PC-3 (cell line): ENCODE results near the gene SEC14L2. TPM values are rescaled to one million over a fixed set of nuclear protein-coding genes. Genes with fewer than 3 reads are reported as not detected.
"Not testable (repeated sequence)": the region's sequence is repeated elsewhere in the genome, so short reads cannot be mapped to it uniquely, and the experiment has no call there.

Experiments
- ATAC-seq: fragments of 200-7000 bp; cut with Tn5 transposase; 2 replicates; pipeline ENCODE4 v1.9.1; 2020; ENCODE audit warnings: mild to moderate bottlenecking, moderate library complexity
- BruUV-seq: library from RNA; stranded (reverse); fragments of 400-500 nt; replicated peaks from 2 replicates; lab custom pipeline; 2021; lab: Mats Ljungman, UMichigan
- CTCF ChIA-PET: fragments of 300-600 bp; sonication (Branson Sonifier 250); formaldehyde crosslinking; loops from one replicate; lab custom pipeline; 2022; ENCODE audit warnings: antibody characterized with exemption; lab: Charles Lee
- POLR2A ChIA-PET: fragments of 300-600 bp; sonication (Branson Sonifier 250); formaldehyde crosslinking; loops from one replicate; lab custom pipeline; 2022; ENCODE audit warnings: antibody characterized with exemption; ENCODE audit not compliant: unreplicated experiment; lab: Charles Lee
- DNase-seq: peaks from one replicate; pipeline ENCODE4 v3.0.0-alpha.2; 2015
- H2AFZ ChIP-seq: fragments of 300-600 bp; sonication (generic); 2 replicates; pipeline ENCODE4 v1.6.0; 2016; ENCODE audit warnings: antibody characterized with exemption, low read length
- H3F3A ChIP-seq: fragments of 300-600 bp; sonication (generic); one replicate; pipeline ENCODE4 v1.6.0; 2017; ENCODE audit warnings: antibody characterized with exemption, low read length, control low read depth, mild to moderate bottlenecking; ENCODE audit not compliant: unreplicated experiment
- H3K27ac ChIP-seq: fragments of 300-600 bp; sonication (generic); 2 replicates; pipeline ENCODE4 v1.5.1; 2016; ENCODE audit warnings: mild to moderate bottlenecking, low read length
- H3K27me3 ChIP-seq: fragments of 300-600 bp; sonication (generic); 2 replicates; pipeline ENCODE4 v1.6.1; 2016; ENCODE audit warnings: low read length, mixed read lengths
- H3K36me3 ChIP-seq: fragments of 300-600 bp; sonication (generic); 2 replicates; pipeline ENCODE4 v1.6.1; 2016; ENCODE audit warnings: low read depth, mixed run types, low read length, mixed read lengths
- H3K4me1 ChIP-seq: fragments of 300-600 bp; sonication (generic); 2 replicates; pipeline ENCODE4 v1.5.1; 2016; ENCODE audit warnings: low read length; ENCODE audit not compliant: insufficient read depth
- H3K4me2 ChIP-seq: fragments of 300-600 bp; sonication (generic); 2 replicates; pipeline ENCODE4 v1.6.0; 2016; ENCODE audit warnings: low read length
- H3K4me3 ChIP-seq: fragments of 300-600 bp; sonication (generic); 2 replicates; pipeline ENCODE4 v1.5.1; 2016; ENCODE audit warnings: mild to moderate bottlenecking, low read length, mixed read lengths
- H3K79me2 ChIP-seq: fragments of 300-600 bp; sonication (generic); 2 replicates; pipeline ENCODE4 v1.6.1; 2017; ENCODE audit warnings: low read length, mixed read lengths
- H3K9ac ChIP-seq: fragments of 300-600 bp; sonication (generic); 2 replicates; pipeline ENCODE4 v1.6.0; 2016; ENCODE audit warnings: mild to moderate bottlenecking, low read length
- H3K9me2 ChIP-seq: fragments of 300-600 bp; sonication (generic); replicated peaks from 2 replicates; pipeline ENCODE4 v1.6.1; 2016; ENCODE audit warnings: mixed run types, low read length, mixed read lengths
- H3K9me3 ChIP-seq: fragments of 300-600 bp; sonication (generic); 2 replicates; pipeline ENCODE4 v1.6.1; 2016; ENCODE audit warnings: low read length, mixed read lengths
- H4K20me1 ChIP-seq: fragments of 300-600 bp; sonication (generic); 2 replicates; pipeline ENCODE4 v1.6.1; 2016; ENCODE audit warnings: low read length, mixed read lengths
- CTCF ChIP-seq: fragments of 300-600 bp; sonication (generic); conservative IDR thresholded peaks from 2 replicates; pipeline ENCODE4 v1.5.1; 2017; ENCODE audit warnings: antibody characterized with exemption, low read depth, mild to moderate bottlenecking, low read length
- EZH2 ChIP-seq: fragments of 300-600 bp; sonication (generic); IDR thresholded peaks from one replicate; pipeline ENCODE4 v1.6.1; 2017; ENCODE audit warnings: antibody characterized with exemption, mild to moderate bottlenecking, low read length; ENCODE audit not compliant: unreplicated experiment
- EZH2phosphoT487 ChIP-seq: fragments of 300-600 bp; sonication (generic); IDR thresholded peaks from 2 replicates; pipeline ENCODE4 v1.6.1; 2018; ENCODE audit warnings: mild to moderate bottlenecking, antibody characterized with exemption, low read length, borderline replicate concordance
- intact Hi-C: fragments of 100-400 bp; cut with micrococcal nuclease; formaldehyde crosslinking; loops from 2 replicates; pipeline ENCODE4 v1.9.0; 2023
- total RNA-seq: library from RNA; depleted of rRNA; stranded (reverse); fragments of >200 nt; gene quantifications from 2 replicates; pipeline ENCODE4 v1.2.3, GENCODE V29; 2014

Gene SEC14L2
- total RNA-seq, 1 experiment from 2014 or later, result 16.8 TPM

- no peaks in the 10 kb centered on the region for H3K9me3 ChIP-seq
- no peak for TF ChIP-seq EZH2
- no peak for TF ChIP-seq EZH2phosphoT487
- TF ChIP-seq CTCF, result no peak
- intact Hi-C loops, result no loop called here
- DNase-seq, result no peak
- no TSS peak for BruUV-seq
- no peak overlapping the region for H2AFZ ChIP-seq
- no peaks in the 10 kb centered on the region for H3K36me3 ChIP-seq
- no peak for ATAC-seq
- H3K27me3 ChIP-seq, result no peaks in the 10 kb centered on the region
- H3K4me2 ChIP-seq, result no peak overlapping the region
- no peaks in the 10 kb centered on the region for H3F3A ChIP-seq
- H3K9ac ChIP-seq, result no peak overlapping the region
- CTCF ChIA-PET, result no interaction called here
- POLR2A ChIA-PET, result interaction anchor here (0.6 to 0.7 kb wide), 2 partner anchors 19 to 849 kb away, joined by 4 to 8 read pairs; no protein-coding TSS in a partner anchor
- no peak overlapping the region for H3K27ac ChIP-seq
- H4K20me1 ChIP-seq, result peaks cover 6% of the 10 kb centered on the region; the same call in 1 of the 2 replicates
- peaks cover 24% of the 10 kb centered on the region for H3K79me2 ChIP-seq
- H3K9me2 ChIP-seq, result no peaks in the 10 kb centered on the region
- H3K4me1 ChIP-seq, result peaks cover 8% of the 10 kb centered on the region
- H3K4me3 ChIP-seq, result no peak overlapping the region
Observed at GRCh38 chr22:30402028-30402765, 5.4 kb downstream of the SEC14L2 start.

- BruUV-seq, CTCF ChIA-PET, H3K4me3 ChIP-seq, H3K4me1 ChIP-seq, H3K9me2 ChIP-seq, H3K36me3 ChIP-seq, H3F3A ChIP-seq, ATAC-seq, H4K20me1 ChIP-seq, DNase-seq, H3K27me3 ChIP-seq, H3K4me2 ChIP-seq, H3K27ac ChIP-seq, H3K9ac ChIP-seq, intact Hi-C loops, H3K9me3 ChIP-seq, H2AFZ ChIP-seq: not testable (repeated sequence)
- peaks cover 18% of the 10 kb centered on the region for H3K79me2 ChIP-seq
- POLR2A ChIA-PET, result interaction anchor here (0.6 kb wide), 1 partner anchor 849 kb away, joined by 4 read pairs; no protein-coding TSS in a partner anchor
Observed at GRCh38 chr22:30402766-30403104, 5.9 kb downstream of the SEC14L2 start.

GRCh38 chr22:30404307-30404706, 7.5 kb downstream of the SEC14L2 start:
- 0 out of 2 replicates have a peak, but pooled peaks cover 3% of the 10 kb centered on the region for H3K79me2 ChIP-seq
- ChIA-PET POLR2A (no interaction called here), CTCF (interaction anchor here (0.5 kb wide), 1 partner anchor 9 kb away, joined by 3 read pairs; no protein-coding TSS in a partner anchor)
- no peaks in the 10 kb centered on the region for H3K9me3 ChIP-seq
- H3K4me1 ChIP-seq, result peaks cover 14% of the 10 kb centered on the region
- H2AFZ ChIP-seq, result no peak overlapping the region
- no peak overlapping the region for H3K4me3 ChIP-seq
- H3F3A ChIP-seq, result no peaks in the 10 kb centered on the region
- H3K27me3 ChIP-seq, result no peaks in the 10 kb centered on the region
- no peaks in the 10 kb centered on the region for H4K20me1 ChIP-seq
- BruUV-seq, result no TSS peak
- no peak for ATAC-seq
- no peak for DNase-seq
- no peak for TF ChIP-seq CTCF
- no peak for TF ChIP-seq EZH2
- no peak for TF ChIP-seq EZH2phosphoT487
- peaks cover 2% of the 10 kb centered on the region; the same call in 1 of the 2 replicates for H3K36me3 ChIP-seq
- no peaks in the 10 kb centered on the region for H3K9me2 ChIP-seq
- no peak overlapping the region for H3K27ac ChIP-seq
- H3K9ac ChIP-seq, result no peak overlapping the region
- intact Hi-C loops, result no loop called here
- no peak overlapping the region for H3K4me2 ChIP-seq
